SK-MEL-5 (cell line): ENCODE data around the gene DNAJB1. TPM values are rescaled to one million over a fixed set of nuclear protein-coding genes. Genes with fewer than 3 reads are reported as not detected.
"Not testable (repeated sequence)": the region's sequence is repeated elsewhere in the genome, so short reads cannot be mapped to it uniquely, and the experiment has no call there.

ENCODE experiments used
- DNase-seq: peaks from one replicate; pipeline ENCODE4 v3.0.0-alpha.2; 2016; ENCODE audit warnings: low read depth, low spot score
- in situ Hi-C: cut with HindIII; loops from 2 replicates; pipeline ENCODE4 v1.10.0; 2016; ENCODE audit warnings: low sequenced_read_pairs, high pct_unique_total_duplicates, low pct_unique_long_range_greater_than_20kb
- total RNA-seq: library from RNA; depleted of rRNA; stranded (reverse); fragments of >200 nt; shearing (Covaris generic); gene quantifications from 2 replicates; pipeline ENCODE4 v1.2.3, GENCODE V29; 2014

The DNAJB1 gene
- total RNA-seq, 1 experiment from 2014 or later: 96.8 TPM

DNA sequence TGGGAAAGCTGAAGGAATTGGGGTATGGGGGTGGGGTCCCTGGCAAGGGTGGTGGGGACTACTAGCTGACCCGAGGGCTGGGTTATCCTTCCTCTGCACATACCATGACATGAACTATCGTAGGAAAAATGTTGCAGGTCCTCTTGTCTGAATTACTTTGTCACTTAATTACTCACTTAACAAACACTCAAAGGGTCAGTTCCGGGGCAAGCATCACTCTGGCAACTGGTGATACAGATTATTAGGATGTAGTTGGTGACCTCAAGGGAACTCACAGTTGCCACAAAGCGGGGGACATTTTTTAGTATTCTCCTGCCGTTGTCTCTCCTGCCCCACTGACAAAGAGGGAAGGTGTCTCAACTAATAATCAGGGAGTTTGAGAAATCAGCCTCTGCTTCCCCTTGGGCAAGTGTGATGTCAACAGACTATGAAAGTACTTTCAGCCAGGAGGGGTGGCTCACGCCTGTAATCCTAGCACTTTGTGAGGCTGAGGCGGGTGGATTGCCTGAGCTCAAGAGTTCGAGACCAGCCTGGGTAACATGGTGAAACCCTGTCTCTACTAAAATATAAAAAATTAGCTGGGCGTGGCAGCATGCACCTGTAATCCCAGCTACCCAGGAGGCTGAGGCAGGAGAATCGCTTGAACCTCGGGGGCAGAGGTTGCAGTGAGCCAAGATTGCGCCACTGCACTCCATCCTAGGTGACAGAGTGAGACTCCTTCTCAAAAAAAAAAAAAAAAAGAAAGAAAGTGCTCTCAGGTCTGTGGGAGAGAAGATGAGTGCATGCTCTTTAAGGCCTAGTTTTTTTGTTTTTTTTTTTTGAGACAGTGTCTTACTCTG, 10.3 kb downstream of the DNAJB1 start:
- no peak for DNase-seq
- in situ Hi-C loops: no loop called here

DNA sequence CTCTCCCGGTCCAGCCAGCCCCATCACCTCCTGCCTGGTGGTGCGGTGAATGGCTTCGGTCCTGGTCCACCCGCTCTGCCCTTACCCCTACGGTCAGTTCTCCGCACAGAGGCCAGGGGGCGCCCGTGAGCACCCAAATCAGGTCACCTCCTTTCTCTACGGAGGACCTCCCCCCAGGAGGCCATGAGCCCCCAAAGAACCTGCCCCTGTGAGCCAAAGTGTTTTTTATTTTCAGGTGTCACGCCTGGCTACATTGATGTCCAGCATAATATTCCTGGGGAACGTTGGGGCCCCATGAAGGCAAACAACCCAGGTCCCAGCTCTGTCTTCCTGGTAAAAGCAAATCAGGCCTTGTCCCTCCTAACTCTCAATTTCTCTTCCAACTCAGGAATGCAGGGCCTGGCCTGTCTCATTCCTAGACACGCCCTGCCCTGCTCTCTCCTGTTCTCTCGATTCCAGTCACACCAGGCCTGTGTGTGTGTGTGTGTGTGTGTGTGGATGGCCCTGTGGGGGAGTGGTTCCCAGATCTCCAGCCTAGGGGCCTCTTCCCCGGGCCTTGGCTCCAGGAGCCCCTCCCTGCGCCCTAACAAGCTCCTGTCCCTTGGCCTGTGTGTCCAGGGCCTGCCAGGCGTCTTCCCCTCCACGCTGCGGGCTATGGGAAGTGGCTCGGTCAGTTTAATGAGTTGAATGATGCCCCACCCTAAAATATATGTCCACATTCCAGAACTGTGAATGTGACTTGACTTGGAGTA, 12.5 kb downstream of the DNAJB1 start:
- DNase-seq: peak; percentile 63
- in situ Hi-C loops: no loop called here

DNA sequence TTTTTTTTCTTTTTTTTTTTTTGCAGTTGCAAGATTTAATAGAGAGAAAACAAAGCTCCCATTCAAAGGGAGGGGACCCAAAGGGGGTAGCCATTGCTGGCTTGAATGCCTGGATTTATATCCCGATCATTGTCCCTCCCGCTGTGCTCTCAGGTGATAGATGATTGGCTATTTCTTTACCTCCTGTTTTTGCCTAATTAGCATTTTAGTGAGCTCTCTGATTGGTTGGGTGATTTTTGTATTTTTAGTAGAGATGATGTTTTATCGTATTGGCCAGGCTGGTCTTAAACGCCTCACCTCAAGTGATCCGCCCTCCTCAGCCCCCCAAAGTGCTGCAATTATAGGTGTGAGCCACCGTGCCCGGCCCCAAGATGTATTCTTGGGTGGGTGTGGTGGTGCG, 13.6 kb downstream of the DNAJB1 start:
- DNase-seq, in situ Hi-C loops: not testable (repeated sequence)

DNA sequence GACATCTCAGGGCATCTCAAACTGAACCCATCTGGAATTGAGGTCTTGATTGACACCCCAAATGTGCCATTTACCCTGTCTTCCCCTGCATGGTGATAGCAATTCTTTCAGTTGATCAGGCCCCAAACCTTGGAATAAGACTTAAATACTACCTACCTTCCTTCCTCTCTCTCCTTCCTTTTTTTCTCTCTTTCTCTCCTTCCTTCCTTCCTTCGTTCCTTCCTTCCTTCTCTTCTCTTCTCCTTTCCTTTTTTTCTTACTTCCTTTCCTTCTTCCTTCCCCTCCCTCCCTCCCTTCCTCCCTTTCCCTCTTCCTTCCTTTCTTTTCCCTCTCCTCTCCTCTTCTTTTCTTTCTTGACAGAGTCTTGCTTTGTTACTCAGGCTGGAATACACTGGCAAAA, 14.9 kb downstream of the DNAJB1 start:
- in situ Hi-C loops: no loop called here
- DNase-seq: no peak

DNA sequence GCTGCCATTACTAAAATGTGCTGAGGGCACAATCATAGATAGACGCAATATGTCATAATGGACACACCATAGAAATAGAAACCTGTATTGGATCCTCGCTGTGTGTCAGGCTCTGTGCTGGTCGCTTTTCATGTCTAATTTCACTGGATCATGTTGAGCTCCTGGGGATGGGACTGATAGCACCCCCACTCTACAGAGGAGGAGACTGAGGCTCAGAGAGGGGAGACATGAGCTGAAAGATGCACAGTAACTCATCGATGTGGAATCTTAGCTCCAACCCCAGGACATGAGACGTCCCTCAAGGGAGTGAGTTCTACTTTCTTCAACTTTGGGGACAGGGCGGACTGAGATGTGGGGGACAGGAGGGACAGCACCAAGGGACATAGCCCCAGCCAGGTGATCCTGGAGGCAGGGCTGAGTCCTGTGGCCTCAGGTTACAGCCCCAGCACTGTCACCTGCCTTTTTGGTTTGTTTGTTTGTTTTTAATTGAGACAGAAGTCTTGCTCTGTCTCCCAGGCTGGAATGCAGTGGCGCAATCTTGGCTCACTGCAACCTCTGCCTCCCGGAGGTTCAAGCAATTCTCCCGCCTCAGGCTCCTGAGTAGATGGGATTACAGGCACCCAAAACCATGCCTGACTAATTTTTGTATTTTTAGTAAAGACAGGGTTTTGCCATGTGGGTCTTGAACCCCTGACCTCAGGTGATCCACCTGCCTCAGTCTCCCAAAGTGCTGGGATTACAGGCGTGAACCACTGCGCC, 15.7 kb downstream of the DNAJB1 start:
- no peak for DNase-seq

DNA sequence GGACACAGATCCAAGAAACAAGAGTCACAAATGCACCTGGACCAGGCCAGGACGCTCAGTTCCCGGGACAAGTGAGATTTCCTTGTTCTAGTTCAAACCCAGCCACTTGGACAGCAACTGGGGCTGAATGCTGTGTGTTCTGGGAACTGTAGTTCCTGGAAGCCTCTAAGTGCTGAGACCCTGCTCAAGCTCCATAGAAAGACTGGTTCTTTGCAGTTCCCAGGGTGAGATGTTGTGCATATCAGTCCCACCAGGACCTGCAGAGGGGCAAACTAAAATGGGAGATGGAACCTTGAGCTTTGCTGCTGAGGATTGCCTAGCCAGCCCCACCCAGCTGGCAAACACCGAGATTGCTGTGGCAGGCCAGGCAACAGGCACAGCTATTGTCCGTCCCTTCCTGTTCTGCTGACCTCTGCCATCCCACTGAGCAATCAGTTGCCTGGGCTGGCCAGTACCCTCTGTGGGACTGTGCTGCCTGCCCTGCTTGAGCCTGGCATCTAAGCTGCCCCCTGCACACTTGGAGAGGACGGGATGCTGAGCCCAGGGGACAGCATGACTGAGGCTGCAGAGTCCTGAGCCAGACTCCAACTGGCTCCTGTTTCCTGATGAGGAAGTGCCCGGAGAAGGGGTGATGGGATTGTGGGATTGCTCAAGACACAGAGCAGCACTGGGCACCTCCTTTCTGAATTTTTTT, 20.8 kb downstream of the DNAJB1 start:
- in situ Hi-C loops: no loop called here
- DNase-seq: peak; percentile 50

More for the DNA sequence above, 15.7 kb downstream of the DNAJB1 start:
- in situ Hi-C loops: no loop called here

DNA sequence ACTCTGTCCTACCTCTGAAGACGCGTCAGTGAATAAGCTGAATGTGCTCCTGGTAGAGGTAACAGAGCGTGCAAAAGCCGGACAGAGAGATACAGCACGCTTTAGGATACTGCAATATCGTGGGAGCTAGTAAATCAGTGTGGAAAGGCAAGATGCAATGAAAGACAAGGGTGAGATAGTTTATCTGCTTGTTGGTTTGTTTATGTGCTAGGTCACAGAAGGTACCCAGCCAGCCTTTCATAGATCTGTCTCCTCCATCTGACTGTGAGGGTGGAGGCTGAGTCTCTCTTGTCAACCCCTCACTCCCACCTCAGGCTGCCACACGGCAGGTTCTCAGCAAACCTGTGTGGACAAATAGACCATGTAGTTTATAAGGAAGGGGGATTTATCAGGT, 21.4 kb downstream of the DNAJB1 start:
- in situ Hi-C loops: no loop called here
- DNase-seq: no peak

DNA sequence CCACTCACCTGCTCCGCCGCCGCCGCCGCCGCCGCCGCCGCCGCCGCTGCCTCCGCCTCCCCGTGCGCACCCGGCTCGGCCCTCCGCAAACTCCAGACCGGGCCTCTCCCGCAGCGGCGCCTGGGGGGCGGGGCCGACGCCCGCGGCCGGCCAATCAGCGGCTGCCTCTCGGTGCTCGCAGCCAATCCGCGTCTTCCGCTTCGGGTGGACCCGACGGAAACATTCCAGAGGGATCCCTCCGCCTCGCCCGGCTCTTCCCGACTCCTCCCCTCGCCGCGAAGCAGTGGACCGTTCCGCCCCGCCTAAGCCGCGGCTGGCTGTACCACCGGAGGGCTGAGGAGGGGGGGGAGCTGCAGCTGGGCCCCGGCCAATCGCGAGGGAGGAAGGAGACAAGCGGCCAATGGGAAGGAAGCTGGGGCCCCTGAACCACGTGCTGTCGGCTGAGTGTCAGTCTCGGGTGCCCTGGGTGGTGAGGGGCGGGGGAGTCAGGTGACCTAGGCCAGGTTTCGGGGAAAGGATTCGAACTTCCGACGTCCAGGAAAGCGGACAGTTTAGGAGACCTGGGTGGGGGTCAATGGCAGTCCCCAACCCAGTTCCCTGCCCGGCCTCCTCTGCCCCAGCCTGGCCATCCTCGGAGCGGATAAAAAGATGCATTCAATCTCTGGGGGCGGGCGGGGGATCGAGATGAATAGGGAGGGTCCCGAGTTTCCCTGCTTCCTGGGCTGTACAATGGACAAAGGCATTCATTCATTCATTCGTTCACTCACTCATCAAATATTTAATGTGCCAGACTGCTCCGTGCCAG, 22.0 kb downstream of the DNAJB1 start, which contains the start of gene GIPC1:
Gene GIPC1, minus strand, starts transcription at position 99 of the 805 bp plus-strand sequence. CDS start 13,151 bp downstream, outside the sequence.
- in situ Hi-C loops: no loop called here
- peak; percentile 96 for DNase-seq

DNA sequence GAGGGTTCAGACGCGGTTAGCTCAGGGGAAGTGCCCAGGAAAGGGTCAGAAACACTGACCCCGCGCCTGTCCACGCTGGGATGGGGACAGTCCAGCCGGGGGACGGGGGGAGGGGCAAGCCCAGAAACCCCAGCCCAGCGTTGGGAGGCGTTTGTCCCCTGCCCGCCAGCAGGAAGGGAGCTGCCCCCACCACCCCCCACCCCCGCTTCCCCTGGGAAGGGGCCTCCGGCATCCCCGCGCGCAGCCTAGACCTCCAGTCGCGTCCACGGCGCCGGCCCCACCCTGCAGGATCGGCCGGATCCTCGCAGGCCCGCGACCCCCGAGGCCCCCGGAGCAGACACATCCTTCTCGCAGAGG, 22.5 kb downstream of the DNAJB1 start:
- in situ Hi-C loops: no loop called here
- DNase-seq: no peak

DNA sequence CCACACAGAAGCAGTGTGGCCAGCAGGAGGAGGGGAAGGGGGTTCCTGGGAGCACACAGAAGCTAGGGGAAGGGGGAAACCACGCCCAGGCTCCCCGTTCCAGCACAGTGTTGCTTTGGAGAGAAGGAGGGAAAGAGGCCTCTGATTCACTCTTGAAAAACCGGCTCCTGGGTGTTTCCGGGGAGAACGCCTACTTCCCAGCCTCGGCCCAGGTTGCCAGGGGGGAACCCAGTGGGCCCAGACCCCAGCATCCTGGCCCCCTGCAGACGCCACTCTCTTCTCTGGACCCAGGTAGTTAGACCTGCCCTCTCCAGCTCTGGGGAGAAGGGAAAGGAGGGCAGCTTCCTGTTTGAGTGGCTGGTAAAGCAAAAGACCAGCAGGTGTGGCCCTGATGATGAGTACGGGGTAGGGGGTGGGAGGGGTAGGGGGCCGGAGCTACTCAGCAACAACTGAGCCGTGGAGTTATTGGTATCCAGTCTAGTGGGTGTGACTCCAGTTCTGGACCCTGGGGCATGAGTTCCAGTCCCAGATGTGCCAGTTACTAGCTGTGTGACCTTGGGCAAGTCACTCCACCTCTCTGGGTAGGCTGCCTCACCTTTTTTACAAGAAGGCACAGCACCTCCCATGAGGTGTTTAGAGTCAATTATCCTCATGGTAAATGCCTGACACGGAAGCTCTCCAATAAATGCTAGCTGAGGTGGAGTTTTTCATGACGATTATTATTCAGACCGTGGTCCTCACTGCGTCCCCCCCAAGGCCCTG, 23.1 kb downstream of the DNAJB1 start:
- in situ Hi-C loops: no loop called here
- no peak for DNase-seq

DNA sequence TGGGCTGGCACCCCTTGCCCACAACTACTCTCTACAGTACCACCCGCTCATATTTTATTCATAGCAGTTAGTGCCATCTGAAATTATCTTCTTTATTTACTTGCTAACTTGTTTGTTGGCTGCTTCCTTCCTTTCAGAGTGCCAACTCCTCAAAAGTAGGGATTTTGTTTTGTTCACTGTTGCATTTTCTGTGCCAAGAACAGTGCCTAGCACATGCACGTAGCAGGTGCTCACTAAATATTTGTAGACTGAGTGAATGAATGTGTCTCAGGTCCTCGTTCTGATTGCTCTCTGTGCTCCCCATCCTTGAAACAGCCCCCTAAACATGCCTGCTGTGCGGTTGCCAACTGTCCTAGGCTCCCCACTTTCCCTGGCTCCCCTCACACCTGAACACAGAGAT, 23.8 kb downstream of the DNAJB1 start:
- no peak for DNase-seq
- in situ Hi-C loops: no loop called here

DNA sequence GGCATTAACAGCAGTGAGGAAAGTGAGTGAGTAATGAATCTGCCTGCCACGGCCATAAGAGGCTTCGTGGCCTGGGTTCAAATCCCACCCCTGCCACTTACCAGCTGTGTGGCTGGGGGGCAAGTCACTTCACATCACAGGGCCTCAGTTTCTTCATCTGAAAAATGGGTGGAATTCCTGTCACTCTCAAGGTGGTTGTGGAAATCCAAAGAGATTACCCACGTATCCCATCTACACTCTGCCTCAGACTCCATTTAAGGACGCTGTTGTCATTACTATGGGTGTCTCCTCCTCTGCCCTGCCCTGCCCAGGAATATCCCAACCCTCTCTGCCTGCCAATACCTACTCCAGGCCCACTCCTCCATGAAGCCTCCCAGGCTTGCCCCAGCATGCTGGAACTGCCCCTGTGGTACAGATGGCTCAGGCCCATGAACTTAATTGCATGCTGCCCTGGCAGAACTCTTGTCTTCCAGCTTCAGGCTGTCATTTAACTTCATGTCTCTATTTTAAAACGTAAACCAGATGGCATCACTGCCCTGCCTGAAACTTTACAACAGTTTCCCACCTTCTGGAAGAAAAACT, 25.4 kb downstream of the DNAJB1 start:
- in situ Hi-C loops: no loop called here
- no peak for DNase-seq

DNA sequence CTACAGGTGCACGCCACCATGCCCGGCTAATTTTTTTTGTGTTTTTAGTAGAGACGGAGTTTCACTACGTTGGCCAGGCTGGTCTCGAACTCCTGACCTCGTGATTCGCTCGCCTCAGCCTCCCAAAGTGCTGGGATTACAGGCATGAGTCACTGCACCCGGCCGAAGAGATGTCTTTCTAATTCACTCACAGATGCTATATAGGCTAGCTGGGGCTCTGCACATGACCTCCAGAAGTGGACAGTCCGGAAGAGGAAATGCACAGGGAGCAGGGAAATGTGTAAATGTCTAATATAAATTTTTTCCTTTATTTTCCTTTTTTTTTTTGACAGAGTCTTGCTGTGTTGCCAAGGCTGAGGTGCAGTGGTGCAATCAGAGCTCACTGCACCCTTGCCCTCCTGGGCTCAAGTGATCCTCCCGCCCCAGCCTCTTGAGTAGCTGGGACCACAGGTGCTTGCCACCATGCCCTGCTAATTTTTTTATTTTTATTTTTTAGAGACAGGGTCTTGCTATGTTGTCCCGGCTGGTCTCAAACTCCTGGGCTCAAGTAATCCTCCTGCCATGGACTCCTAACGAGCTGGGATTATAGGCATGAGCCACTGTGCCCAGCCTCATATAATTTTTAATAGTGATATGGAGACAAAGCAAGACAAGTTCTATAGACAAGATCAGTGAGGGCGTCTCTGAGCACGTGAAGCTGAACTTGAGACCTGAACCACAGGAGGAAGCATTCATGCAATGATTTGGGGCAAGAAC, 30.6 kb downstream of the DNAJB1 start:
- no peak for DNase-seq
- in situ Hi-C loops: no loop called here

DNA sequence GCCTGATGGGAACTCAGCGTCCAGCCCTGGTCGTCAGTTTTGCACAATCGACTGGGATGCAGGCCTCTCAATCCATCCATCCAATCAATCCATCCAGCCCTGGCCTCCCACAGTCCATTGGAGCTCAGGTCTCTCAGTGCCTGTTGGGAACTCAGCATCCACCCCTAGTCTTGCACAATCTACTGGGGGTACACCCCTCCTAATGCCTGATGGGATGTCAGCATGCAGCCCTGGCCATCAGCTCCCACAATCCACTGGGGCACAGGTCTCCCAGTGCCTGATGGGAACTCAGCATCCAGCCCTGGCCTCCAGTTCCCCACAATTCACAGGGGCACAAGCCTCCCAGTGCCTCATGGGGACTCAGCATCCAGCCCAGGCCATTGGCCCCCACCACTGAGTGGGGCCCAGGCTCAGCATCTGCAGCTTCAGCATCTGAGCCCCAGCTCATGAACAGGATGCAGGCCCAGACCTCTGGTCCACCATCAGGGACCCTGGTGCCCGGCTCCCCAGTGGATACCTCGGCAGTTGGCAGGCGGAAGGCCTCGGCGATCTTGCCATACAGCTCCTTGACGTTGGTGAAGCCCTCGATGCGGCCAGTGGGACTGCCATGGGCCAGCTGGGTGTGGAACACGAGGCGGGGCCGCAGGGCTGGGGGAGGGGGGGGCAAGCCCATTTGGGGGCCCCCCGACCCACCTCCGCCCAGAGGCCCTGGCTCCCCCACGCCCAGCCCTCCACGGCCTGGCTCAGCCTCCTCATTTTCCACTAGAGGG, 35.8 kb downstream of the DNAJB1 start:
- DNase-seq: no peak
- in situ Hi-C loops: no loop called here

DNA sequence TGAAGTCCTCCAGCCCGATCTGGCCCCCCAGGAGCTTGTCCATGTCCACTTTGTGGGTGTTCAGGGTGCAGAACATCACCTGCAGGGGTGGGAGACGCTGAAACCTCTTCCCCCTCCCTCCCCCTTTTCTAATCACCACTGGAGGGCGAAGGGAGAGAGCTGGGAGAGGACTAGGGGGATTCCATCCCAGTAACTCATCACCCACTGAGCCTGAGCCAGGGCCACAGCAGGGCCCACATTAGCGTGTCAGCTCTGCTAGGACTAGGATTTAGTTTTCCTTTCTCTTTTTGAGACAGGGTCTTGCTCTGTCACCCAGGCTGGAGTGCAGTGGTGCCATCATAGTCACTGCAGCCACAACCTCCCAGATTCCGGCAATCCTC, 37.5 kb downstream of the DNAJB1 start:
- DNase-seq: no peak
- in situ Hi-C loops: no loop called here
